Liver (tissue), 9 donors: ENCODE results near the gene MARCKS. TPM values are rescaled to one million over a fixed set of nuclear protein-coding genes. Genes with fewer than 3 reads are reported as not detected.

Source experiments
- DNase-seq: peaks from one replicate; pipeline ENCODE4 v3.0.0-alpha.2; 2017; ENCODE audit warnings: low spot score
- H3K27ac ChIP-seq, 2 donors: one replicate each; pipeline ENCODE4 v1.7.0; 2013; ENCODE audit warnings: inconsistent platforms in 2 of 2, low read length in 2 of 2, control low read depth in 1 of 2, low read depth in 1 of 2, mild to moderate bottlenecking in 1 of 2
- H3K27me3 ChIP-seq, 4 donors: one replicate each; pipeline versions ENCODE4 v1.6.1 to v1.7.0; 2013; ENCODE audit warnings: low read length in 3 of 4, inconsistent platforms in 1 of 4, mild to moderate bottlenecking in 1 of 4, moderate library complexity in 1 of 4; ENCODE audit not compliant: control insufficient read depth in 4 of 4, insufficient read depth in 4 of 4
- H3K36me3 ChIP-seq, 4 donors: one replicate each; pipeline versions ENCODE4 v1.6.1 to v1.7.0; 2013; ENCODE audit warnings: low read length in 3 of 4, mild to moderate bottlenecking in 3 of 4, low read depth in 1 of 4, moderate library complexity in 1 of 4; ENCODE audit not compliant: control insufficient read depth in 4 of 4, insufficient read depth in 3 of 4
- H3K4me1 ChIP-seq, 4 donors: one replicate each; pipeline versions ENCODE4 v1.6.1 to v1.7.0; 2013; ENCODE audit warnings: low read length in 3 of 4, mild to moderate bottlenecking in 3 of 4, moderate library complexity in 1 of 4; ENCODE audit not compliant: control insufficient read depth in 4 of 4, insufficient read depth in 4 of 4
- H3K4me3 ChIP-seq, 3 donors: one replicate each; pipeline versions ENCODE4 v1.6.1 to v1.7.0; 2013; ENCODE audit warnings: low read length in 3 of 3, control low read depth in 1 of 3, low read depth in 1 of 3, mild to moderate bottlenecking in 1 of 3
- H3K9ac ChIP-seq, 2 donors: one replicate each; pipeline ENCODE4 v1.7.0; 2013; ENCODE audit warnings: low read length in 2 of 2, mild to moderate bottlenecking in 2 of 2, moderate library complexity in 2 of 2, control low read depth in 1 of 2, low read depth in 1 of 2
- H3K9me3 ChIP-seq, 4 donors: one replicate each; pipeline versions ENCODE4 v1.6.1 to v1.7.0; 2013; ENCODE audit warnings: low read length in 3 of 4; ENCODE audit not compliant: control insufficient read depth in 4 of 4
- ATF3 ChIP-seq: IDR thresholded peaks from 2 replicates; pipeline ENCODE4 v1.6.1; 2016; ENCODE audit warnings: antibody characterized with exemption
- EGR1 ChIP-seq, 2 donors: IDR thresholded peaks; 2 replicates each; pipeline ENCODE4 v1.6.1; 2016 to 2018; ENCODE audit warnings: antibody characterized with exemption in 2 of 2, low read depth in 2 of 2
- FOXA1 ChIP-seq: IDR thresholded peaks from 2 replicates; pipeline ENCODE4 v1.6.1; 2016; ENCODE audit warnings: antibody characterized with exemption
- FOXA2 ChIP-seq: IDR thresholded peaks from 2 replicates; pipeline ENCODE4 v1.6.1; 2016; ENCODE audit warnings: antibody characterized with exemption
- GABPA ChIP-seq, 2 donors: IDR thresholded peaks in 1 of 2; conservative IDR thresholded peaks in 1 of 2; 2 replicates each; pipeline ENCODE4 v1.6.1; 2016; ENCODE audit warnings: antibody characterized with exemption in 2 of 2, mild to moderate bottlenecking in 1 of 2, moderate library complexity in 1 of 2
- HNF4G ChIP-seq: IDR thresholded peaks from 2 replicates; pipeline ENCODE4 v1.6.1; 2016; ENCODE audit warnings: antibody characterized with exemption
- JUND ChIP-seq, 2 donors: IDR thresholded peaks; 2 replicates each; pipeline ENCODE4 v1.6.1; 2016; ENCODE audit warnings: antibody characterized with exemption in 2 of 2
- MAX ChIP-seq: IDR thresholded peaks from 2 replicates; pipeline ENCODE4 v1.6.1; 2016; ENCODE audit warnings: antibody characterized with exemption
- NR2F2 ChIP-seq: IDR thresholded peaks from 2 replicates; pipeline ENCODE4 v1.6.1; 2016; ENCODE audit warnings: antibody characterized with exemption
- RAD21 ChIP-seq, 2 donors: IDR thresholded peaks; 2 replicates each; pipeline ENCODE4 v1.6.1; 2016; ENCODE audit warnings: antibody characterized with exemption in 2 of 2, mild to moderate bottlenecking in 2 of 2
- RXRA ChIP-seq, 2 donors: IDR thresholded peaks; 2 replicates each; pipeline ENCODE4 v1.6.1; 2017 to 2018; ENCODE audit warnings: antibody characterized with exemption in 2 of 2, mild to moderate bottlenecking in 1 of 2
- SP1 ChIP-seq: IDR thresholded peaks from 2 replicates; pipeline ENCODE4 v1.6.1; 2018; ENCODE audit warnings: antibody characterized with exemption, mild to moderate bottlenecking
- YY1 ChIP-seq: IDR thresholded peaks from 2 replicates; pipeline ENCODE4 v1.6.1; 2016; ENCODE audit warnings: antibody characterized with exemption, mild to moderate bottlenecking
- ZBTB33 ChIP-seq: IDR thresholded peaks from 2 replicates; pipeline ENCODE4 v1.6.1; 2016; ENCODE audit warnings: antibody characterized with exemption
- WGBS: extraction: QIAGEN DNeasy Blood & Tissue Kit; methylation state at CpG from one replicate; pipeline ENCODE4 v1.1.7; 2013; 5-methylcytosine and 5-hydroxymethylcytosine counted together
- polyA plus RNA-seq, 2 donors: library from polyadenylated mRNA; stranded (reverse) in 1 of 2; unstranded in 1 of 2; fragments of 200-250 nt in 1 of 2; fragments of >200 nt in 1 of 2; fragmentation: Nextera tagmentation in 1 of 2; extraction: Ambion mirVana in 1 of 2; gene quantifications; one replicate each; pipeline versions ENCODE4 v1.2.1 to v1.2.3, GENCODE V29; 2013 to 2015
- total RNA-seq, 2 donors: library from RNA; depleted of rRNA; stranded (reverse); fragments of >200 nt; gene quantifications; one replicate each; pipeline ENCODE4 v1.2.3, GENCODE V29; 2014
- donor health status: healthy.
- donor health status: healthy.
- donor health status: healthy.
- donor health status: healthy.
- donor health status: healthy.

MARCKS gene
- total and polyA plus RNA-seq, 4 donors: 3.6 to 31.6 (median 5.9) TPM

DNA sequence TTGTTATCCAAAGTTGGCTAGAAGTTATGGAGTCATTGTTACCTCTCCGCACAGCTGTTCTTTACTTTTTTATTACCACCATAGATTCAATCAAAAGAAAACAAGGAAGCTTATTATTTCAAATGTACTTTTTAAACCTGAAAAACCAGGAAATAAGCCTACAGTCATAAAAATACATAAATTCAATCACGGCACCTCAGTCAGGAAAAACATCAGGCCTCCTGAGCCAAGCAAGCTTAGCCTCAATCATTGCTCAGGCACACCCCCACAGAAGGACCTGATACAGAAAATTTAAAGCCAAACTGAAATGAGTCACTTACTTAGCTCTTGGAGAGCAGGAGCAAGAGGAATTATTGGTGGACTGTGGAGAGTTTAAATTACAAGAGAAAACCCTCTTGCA is 44.3 kb downstream of the MARCKS start:
- Histone ChIP-seq H3K9ac (no peak overlapping the region), H3K36me3 (no peaks in the 10 kb centered on the region), H3K27me3 (no peaks in the 10 kb centered on the region), H3K9me3 (no peaks in the 10 kb centered on the region), H3K4me1 (no peaks in the 10 kb centered on the region), H3K27ac (no peak overlapping the region), H3K4me3 (no peak overlapping the region)
- WGBS: 90% methylated on average over 2 of the region's 2 CpGs
- TF ChIP-seq YY1 (no peak), MAX (no peak), RXRA (IDR thresholded peaks at IDR 0.05) (no peak), EGR1 (IDR thresholded peaks at IDR 0.05; ENCODE audit: low read depth in 2 of 2) (no peak), HNF4G (no peak), SP1 (no peak)
- no peak for DNase-seq

GRCh38 chr6:113903666-113904330 is 46.7 kb downstream of the MARCKS start:
- H3K9me3 ChIP-seq: no peaks in the 10 kb centered on the region
- H3K4me1 ChIP-seq: no peaks in the 10 kb centered on the region
- TF ChIP-seq SP1: peak; percentile 25
- peak; percentile 23 for TF ChIP-seq NR2F2
- TF ChIP-seq FOXA1: no peak
- TF ChIP-seq ATF3: no peak
- TF ChIP-seq YY1: no peak
- TF ChIP-seq RAD21 (IDR thresholded peaks at IDR 0.05): peak in 1 of 2 donors; percentile 37
- TF ChIP-seq HNF4G: no peak
- TF ChIP-seq FOXA2: no peak
- no peak for TF ChIP-seq RXRA (IDR thresholded peaks at IDR 0.05)
- TF ChIP-seq ZBTB33: no peak
- no peaks in the 10 kb centered on the region for H3K27me3 ChIP-seq
- 54% methylated on average over 9 of the region's 9 CpGs for WGBS
- H3K27ac ChIP-seq: peak overlapping the region in 1 of 2 donors; percentile 42
- H3K4me3 ChIP-seq: no peak overlapping the region
- DNase-seq: no peak
- no peak overlapping the region for H3K9ac ChIP-seq
- no peaks in the 10 kb centered on the region for H3K36me3 ChIP-seq

GRCh38 chr6:113907102-113907815 is 50.1 kb downstream of the MARCKS start:
- 81% methylated on average over 6 of the region's 6 CpGs for WGBS
- no peak for TF ChIP-seq JUND (IDR thresholded peaks at IDR 0.05)
- TF ChIP-seq ATF3: no peak
- no peak for TF ChIP-seq GABPA (IDR thresholded peaks at IDR 0.05 in 1 of 2, conservative IDR thresholded peaks at IDR 0.05 in 1 of 2)
- TF ChIP-seq RAD21 (IDR thresholded peaks at IDR 0.05): peak; percentile 9 to 11
- TF ChIP-seq YY1: no peak
- Histone ChIP-seq H3K4me1 (peaks cover 2 to 11% (median 6%) of the 10 kb centered on the region in 4 donors), H3K4me3 (no peak overlapping the region), H3K9me3 (no peaks in the 10 kb centered on the region), H3K27ac (no peak overlapping the region), H3K9ac (no peak overlapping the region), H3K36me3 (no peaks in the 10 kb centered on the region), H3K27me3 (no peaks in the 10 kb centered on the region)
- DNase-seq: no peak
